OCI-LY3 (cell line): Measurements from ENCODE around the gene ROBO1.

Source experiments
- H2AFZ ChIP-seq: fragments of 200-600, 300-600 bp; shearing (Covaris generic); 2 replicates; pipeline ENCODE4 v1.6.0; 2014; ENCODE audit warnings: antibody characterized with exemption, low read depth, low read length
- H3K27ac ChIP-seq: fragments of 200-600, 300-600 bp; sonication (generic); 2 replicates; pipeline ENCODE4 v1.5.1; 2014; ENCODE audit warnings: mild to moderate bottlenecking, low read length, moderate library complexity, mixed read lengths
- H3K27me3 ChIP-seq: fragments of 200-600, 300-600 bp; sonication (generic); 2 replicates; pipeline ENCODE4 v1.6.1; 2014; ENCODE audit warnings: low read depth, low read length, mixed read lengths
- H3K36me3 ChIP-seq: fragments of 200-600, 300-600 bp; sonication (generic); replicated peaks from 2 replicates; pipeline ENCODE3; 2014; ENCODE audit warnings: low read depth, low read length, mixed read lengths
- H3K4me1 ChIP-seq: fragments of 300-600, 200-600 bp; sonication (generic); 2 replicates; pipeline ENCODE4 v1.6.1; 2014; ENCODE audit warnings: low read length, mixed read lengths
- H3K4me2 ChIP-seq: fragments of 200-600, 300-600 bp; sonication (generic); 2 replicates; pipeline ENCODE4 v1.6.1; 2014; ENCODE audit warnings: low read length, mixed read lengths
- H3K4me3 ChIP-seq: fragments of 300-600, 200-600 bp; sonication (generic); 2 replicates; pipeline ENCODE4 v1.5.1; 2014; ENCODE audit warnings: antibody characterized with exemption, mild to moderate bottlenecking, low read length, moderate library complexity
- H3K79me2 ChIP-seq: fragments of 300-600, 200-600 bp; shearing (Covaris generic); 2 replicates; pipeline ENCODE4 v1.6.1; 2014; ENCODE audit warnings: mild to moderate bottlenecking, low read length, mixed read lengths
- H3K9ac ChIP-seq: fragments of 300-600, 200-600 bp; shearing (Covaris generic); 2 replicates; pipeline ENCODE4 v1.6.0; 2014; ENCODE audit warnings: mild to moderate bottlenecking, low read length, moderate library complexity
- H3K9me3 ChIP-seq: fragments of 200-600, 300-600 bp; shearing (Covaris generic); 2 replicates; pipeline ENCODE4 v1.6.1; 2014; ENCODE audit warnings: low read length, mixed read lengths; ENCODE audit not compliant: insufficient read depth
- H4K20me1 ChIP-seq: fragments of 200-600, 300-600 bp; sonication (generic); 2 replicates; pipeline ENCODE4 v1.6.1; 2016; ENCODE audit warnings: low read length, mixed read lengths; ENCODE audit not compliant: insufficient read depth
- EZH2phosphoT487 ChIP-seq: fragments of 200-600 bp; shearing (Covaris generic); IDR thresholded peaks from 2 replicates; pipeline ENCODE4 v1.6.1; 2018; ENCODE audit warnings: antibody characterized with exemption, mixed run types, low read depth
- TF ChIP-seq, protein P1 (sequence below): fragments of 200-600, 300-600 bp; sonication (generic); IDR thresholded peaks from 2 replicates; pipeline ENCODE4 v1.5.1; 2014; ENCODE audit warnings: antibody characterized with exemption, low read length, low read depth

The ROBO1 gene

DNA sequence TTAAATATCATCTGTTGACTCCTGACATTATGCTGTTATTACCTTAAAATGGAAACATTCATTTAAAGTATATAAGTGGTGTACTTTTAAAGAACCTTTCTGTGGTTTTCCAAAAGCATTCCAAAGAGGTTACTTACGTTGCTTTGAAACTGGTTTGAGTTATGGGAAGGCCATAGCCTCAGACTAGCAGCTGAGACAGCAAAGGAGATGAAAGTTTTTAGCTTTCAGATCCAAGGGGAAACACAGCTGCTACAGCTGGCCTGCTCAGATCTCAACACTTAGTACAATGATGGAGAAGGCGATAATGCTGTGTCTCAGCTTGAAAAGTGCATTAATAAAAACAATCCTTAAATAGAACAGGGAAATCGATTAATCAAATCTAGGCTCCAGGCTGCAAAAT is 921.1 kb downstream of the ROBO1 start:
- H4K20me1 ChIP-seq, result no peaks in the 10 kb centered on the region
- no peak for TF ChIP-seq EZH2phosphoT487
- TF ChIP-seq, protein P1, sequence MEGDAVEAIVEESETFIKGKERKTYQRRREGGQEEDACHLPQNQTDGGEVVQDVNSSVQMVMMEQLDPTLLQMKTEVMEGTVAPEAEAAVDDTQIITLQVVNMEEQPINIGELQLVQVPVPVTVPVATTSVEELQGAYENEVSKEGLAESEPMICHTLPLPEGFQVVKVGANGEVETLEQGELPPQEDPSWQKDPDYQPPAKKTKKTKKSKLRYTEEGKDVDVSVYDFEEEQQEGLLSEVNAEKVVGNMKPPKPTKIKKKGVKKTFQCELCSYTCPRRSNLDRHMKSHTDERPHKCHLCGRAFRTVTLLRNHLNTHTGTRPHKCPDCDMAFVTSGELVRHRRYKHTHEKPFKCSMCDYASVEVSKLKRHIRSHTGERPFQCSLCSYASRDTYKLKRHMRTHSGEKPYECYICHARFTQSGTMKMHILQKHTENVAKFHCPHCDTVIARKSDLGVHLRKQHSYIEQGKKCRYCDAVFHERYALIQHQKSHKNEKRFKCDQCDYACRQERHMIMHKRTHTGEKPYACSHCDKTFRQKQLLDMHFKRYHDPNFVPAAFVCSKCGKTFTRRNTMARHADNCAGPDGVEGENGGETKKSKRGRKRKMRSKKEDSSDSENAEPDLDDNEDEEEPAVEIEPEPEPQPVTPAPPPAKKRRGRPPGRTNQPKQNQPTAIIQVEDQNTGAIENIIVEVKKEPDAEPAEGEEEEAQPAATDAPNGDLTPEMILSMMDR, result no peak
- no peaks in the 10 kb centered on the region for H3K36me3 ChIP-seq
- no peaks in the 10 kb centered on the region for H3K27me3 ChIP-seq
- no peak overlapping the region for H3K4me2 ChIP-seq
- no peak overlapping the region for H2AFZ ChIP-seq
- no peaks in the 10 kb centered on the region for H3K79me2 ChIP-seq
- H3K4me3 ChIP-seq, result no peak overlapping the region
- no peak overlapping the region for H3K27ac ChIP-seq
- no peak overlapping the region for H3K9ac ChIP-seq
- no peaks in the 10 kb centered on the region for H3K4me1 ChIP-seq
- H3K9me3 ChIP-seq, result no peaks in the 10 kb centered on the region

DNA sequence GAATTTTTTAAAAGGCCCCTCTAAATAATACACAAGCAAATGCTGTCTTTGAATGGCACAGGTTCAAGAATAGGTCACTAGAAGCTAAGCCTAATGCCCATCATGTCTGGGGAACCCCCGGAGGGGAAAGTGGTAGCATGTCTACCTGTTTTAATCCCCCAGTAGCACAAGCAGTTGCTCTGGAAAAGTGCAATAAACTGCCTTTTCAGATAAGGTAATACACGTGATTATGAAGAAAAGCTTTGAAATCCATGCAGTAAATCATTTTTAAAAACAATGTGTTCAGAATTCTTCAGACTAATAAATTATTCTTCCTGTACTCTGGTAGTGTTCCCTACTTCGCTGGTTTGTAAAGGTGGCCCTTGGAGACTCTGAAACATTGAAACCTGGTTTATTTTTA is 922.2 kb downstream of the ROBO1 start:
- no peak overlapping the region for H3K9ac ChIP-seq
- H4K20me1 ChIP-seq, result no peaks in the 10 kb centered on the region
- no peaks in the 10 kb centered on the region for H3K36me3 ChIP-seq
- TF ChIP-seq, protein P1, result no peak
- H3K4me3 ChIP-seq, result no peak overlapping the region
- H3K9me3 ChIP-seq, result no peaks in the 10 kb centered on the region
- H3K4me2 ChIP-seq, result no peak overlapping the region
- no peaks in the 10 kb centered on the region for H3K27me3 ChIP-seq
- H3K79me2 ChIP-seq, result no peaks in the 10 kb centered on the region
- H3K27ac ChIP-seq, result no peak overlapping the region
- peak overlapping the region; percentile 49 for H2AFZ ChIP-seq
- no peaks in the 10 kb centered on the region for H3K4me1 ChIP-seq

DNA sequence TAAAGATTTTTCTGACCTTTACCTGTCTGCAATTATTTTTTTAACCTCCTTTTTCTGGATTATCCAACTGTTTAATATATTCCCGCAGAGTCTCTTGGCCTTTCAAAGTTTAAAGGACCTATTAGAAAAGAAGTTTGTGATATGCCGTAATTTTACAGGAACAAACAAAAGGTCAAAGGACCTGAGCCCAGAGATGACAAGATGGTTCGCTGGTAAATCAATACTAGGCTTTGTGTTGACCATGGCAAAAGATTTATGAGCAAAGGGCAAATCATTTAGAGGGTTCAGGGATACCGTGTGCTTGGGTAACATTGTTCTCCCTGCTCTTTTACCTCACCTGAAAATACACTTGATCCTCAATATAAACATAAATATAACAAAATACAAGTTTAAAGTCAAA is 923.5 kb downstream of the ROBO1 start:
- Histone ChIP-seq H3K4me3 (no peak overlapping the region), H3K79me2 (no peaks in the 10 kb centered on the region), H2AFZ (no peak overlapping the region), H3K27ac (no peak overlapping the region), H3K9me3 (no peaks in the 10 kb centered on the region), H3K36me3 (no peaks in the 10 kb centered on the region), H3K9ac (no peak overlapping the region), H3K4me2 (no peak overlapping the region), H4K20me1 (no peaks in the 10 kb centered on the region), H3K4me1 (no peaks in the 10 kb centered on the region), H3K27me3 (no peaks in the 10 kb centered on the region)
- no peak for TF ChIP-seq EZH2phosphoT487
- TF ChIP-seq, protein P1, result no peak

DNA sequence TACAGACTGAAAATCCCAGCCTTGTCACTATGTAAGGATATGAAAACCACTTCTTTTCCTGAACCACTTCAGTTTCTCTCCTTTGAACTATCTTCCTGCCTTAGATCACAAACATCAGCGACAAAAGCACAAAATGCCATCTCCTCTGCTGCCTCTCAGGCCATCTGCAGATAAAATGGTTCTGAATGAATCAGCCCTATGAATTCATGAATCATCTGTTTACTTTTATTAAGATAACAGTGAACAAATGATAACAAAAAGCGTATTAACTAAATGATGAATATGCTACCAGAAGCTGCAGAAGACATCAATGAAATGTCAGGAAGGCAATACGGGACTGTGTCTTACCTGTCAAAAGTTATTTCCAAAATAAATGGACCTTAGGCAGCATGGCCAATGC is 928.1 kb downstream of the ROBO1 start:
- no peak overlapping the region for H3K4me2 ChIP-seq

More for the DNA sequence above, 928.1 kb downstream of the ROBO1 start:
- H3K27me3 ChIP-seq, result no peaks in the 10 kb centered on the region
- H3K36me3 ChIP-seq, result no peaks in the 10 kb centered on the region
- no peak for TF ChIP-seq EZH2phosphoT487
- TF ChIP-seq, protein P1, result no peak
- no peaks in the 10 kb centered on the region for H3K9me3 ChIP-seq
- H4K20me1 ChIP-seq, result no peaks in the 10 kb centered on the region
- no peak overlapping the region for H2AFZ ChIP-seq
- H3K4me3 ChIP-seq, result no peak overlapping the region
- no peak overlapping the region for H3K9ac ChIP-seq
- no peaks in the 10 kb centered on the region for H3K4me1 ChIP-seq
- no peak overlapping the region for H3K27ac ChIP-seq
- no peaks in the 10 kb centered on the region for H3K79me2 ChIP-seq
